ENCODE data around the gene PNPLA8.

DNA sequence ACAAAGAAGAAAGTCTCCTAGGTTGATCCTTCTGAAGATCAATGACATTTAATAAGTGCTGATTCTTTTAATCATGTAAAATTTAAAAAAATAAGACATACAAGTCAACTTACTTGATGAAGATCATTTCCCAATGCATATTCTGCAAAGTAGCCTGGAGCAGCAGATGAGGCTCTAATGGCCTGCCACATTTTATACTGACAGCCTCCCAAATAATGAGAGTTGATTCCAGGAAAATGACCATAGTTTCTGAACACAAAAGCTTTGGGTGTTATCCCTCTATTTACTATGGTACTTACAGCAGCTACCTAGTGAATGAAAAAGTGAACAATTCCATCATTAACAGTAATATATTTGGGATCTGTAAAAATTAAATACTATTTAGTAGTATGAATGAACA, 38.3 kb downstream of the PNPLA8 start:
- TF ChIP-seq CTCF (IDR thresholded peaks at IDR 0.05; ENCODE audit: poor library complexity, severe bottlenecking) (no peak), POLR2AphosphoS5 (IDR thresholded peaks at IDR 0.05) (no peak), RAD21 (conservative IDR thresholded peaks at IDR 0.05) (no peak), EZH2 (IDR thresholded peaks at IDR 0.05; ENCODE audit: borderline replicate concordance, insufficient read depth, low read length, poor library complexity, severe bottlenecking) (no peak), REST (IDR thresholded peaks at IDR 0.05; ENCODE audit: borderline replicate concordance) (no peak), TAF1 (IDR thresholded peaks at IDR 0.05; ENCODE audit: low read depth) (no peak), SMC3 (conservative IDR thresholded peaks at IDR 0.05; ENCODE audit: poor library complexity) (no peak), EP300 (conservative IDR thresholded peaks at IDR 0.05; ENCODE audit: poor library complexity, severe bottlenecking) (no peak), MXI1 (conservative IDR thresholded peaks at IDR 0.05; ENCODE audit: poor library complexity, severe bottlenecking) (no peak)

Measured in neural cell (in vitro differentiated cells).